GM18951 (cell line): ENCODE measurements around the gene MAN1A2.
"Not testable (repeated sequence)": the region's sequence is repeated elsewhere in the genome, so short reads cannot be mapped to it uniquely, and the experiment has no call there.

Experiments used
- POLR2A ChIP-seq: IDR thresholded peaks from 4 replicates; pipeline ENCODE4 v1.6.1; 2011; ENCODE audit warnings: mild to moderate bottlenecking; ENCODE audit not compliant: insufficient read length, insufficient read depth; ENCODE audit errors: extremely low read depth
- in situ Hi-C: fragments of 300-500 bp; cut with MboI; formaldehyde crosslinking; loops from one replicate; pipeline ENCODE4 v1.12.0; 2022; ENCODE audit warnings: low sequenced_read_pairs, mixed read lengths, inconsistent platforms; ENCODE audit not compliant: unreplicated experiment

The MAN1A2 gene

DNA sequence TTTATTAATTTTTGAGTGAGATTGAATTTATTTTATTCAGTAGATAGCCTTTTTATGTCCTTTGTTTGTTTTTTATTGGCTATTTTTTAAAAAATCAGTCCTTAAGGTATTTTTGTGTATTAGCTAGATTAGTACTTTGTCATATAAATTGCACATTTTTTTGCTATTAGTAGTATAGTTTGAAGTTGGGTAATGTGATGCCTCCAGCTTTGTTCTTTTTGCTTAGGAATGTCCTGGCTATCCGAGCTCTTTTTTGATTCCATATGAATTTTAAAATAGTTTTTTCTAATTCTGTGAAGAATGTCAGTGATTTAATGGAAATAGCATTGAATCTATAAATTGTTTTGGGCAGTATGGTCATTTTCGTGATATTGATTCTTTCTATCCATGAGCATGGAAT is 80.4 kb downstream of the MAN1A2 start:
- TF ChIP-seq POLR2A, result no peak
- in situ Hi-C loops, result no loop called here

GRCh38 chr1:117452216-117452615 is 85.0 kb downstream of the MAN1A2 start:
- no peak for TF ChIP-seq POLR2A
- in situ Hi-C loops, result no loop called here

DNA sequence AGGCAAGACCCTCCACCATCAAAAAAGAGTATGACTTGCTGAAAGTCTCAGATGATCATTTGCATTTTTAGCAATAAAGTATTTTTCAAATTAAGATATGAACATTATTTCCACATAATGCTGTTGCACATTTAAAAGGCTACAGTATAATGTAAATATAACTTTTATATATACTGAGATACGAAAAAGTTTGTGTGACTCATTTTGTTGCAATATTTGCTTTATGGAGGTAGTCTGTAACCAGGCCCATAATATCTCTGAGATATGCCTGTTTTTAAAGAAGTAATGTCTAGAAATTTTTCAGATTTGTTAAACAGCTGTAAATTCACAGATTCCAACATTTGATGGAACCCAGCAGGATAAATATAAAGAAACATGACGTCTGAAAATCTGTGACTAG is 86.7 kb downstream of the MAN1A2 start:
- no peak for TF ChIP-seq POLR2A
- in situ Hi-C loops, result no loop called here

DNA sequence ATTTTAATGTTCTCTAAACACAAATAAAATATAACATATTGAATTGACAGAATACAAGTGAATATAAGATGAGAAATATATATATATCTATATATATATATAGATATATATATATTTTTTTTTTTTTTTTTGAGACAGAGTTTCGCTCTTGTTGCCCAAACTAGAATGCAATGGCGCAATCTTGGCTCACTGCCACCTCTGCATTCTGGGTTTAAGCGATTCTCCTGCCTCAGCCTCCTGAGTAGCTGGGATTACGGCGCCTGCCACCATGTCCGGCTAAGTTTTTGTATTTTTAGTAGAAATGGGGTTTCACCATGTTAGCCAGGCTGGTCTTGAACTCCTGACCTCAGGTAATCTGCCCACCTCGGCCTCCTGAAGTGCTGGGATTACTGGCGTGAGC is 91.2 kb downstream of the MAN1A2 start:
- in situ Hi-C loops, result not testable (repeated sequence)

DNA sequence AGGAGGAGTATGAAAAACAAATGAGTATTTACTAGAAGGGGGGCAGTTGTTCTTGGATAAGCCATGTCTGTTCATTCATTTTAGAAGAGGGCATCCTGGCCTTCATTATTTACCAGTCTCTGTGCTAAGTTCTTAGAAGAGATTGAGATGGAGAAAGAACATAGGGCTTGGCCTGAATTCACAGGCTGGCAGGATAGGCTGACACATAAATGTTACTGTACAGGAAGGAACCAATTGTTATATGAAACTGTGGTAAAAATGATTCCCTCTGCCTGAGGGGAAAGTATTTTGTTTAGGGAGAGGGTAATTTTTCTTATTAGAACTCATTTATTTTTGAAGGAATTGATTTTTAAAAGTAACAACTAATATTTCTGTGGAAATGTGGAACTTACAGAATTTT is 99.5 kb downstream of the MAN1A2 start:
- TF ChIP-seq POLR2A, result no peak
- in situ Hi-C loops, result no loop called here

GRCh38 chr1:117467336-117467735 is 100.1 kb downstream of the MAN1A2 start:
- TF ChIP-seq POLR2A, result no peak
- in situ Hi-C loops, result no loop called here

DNA sequence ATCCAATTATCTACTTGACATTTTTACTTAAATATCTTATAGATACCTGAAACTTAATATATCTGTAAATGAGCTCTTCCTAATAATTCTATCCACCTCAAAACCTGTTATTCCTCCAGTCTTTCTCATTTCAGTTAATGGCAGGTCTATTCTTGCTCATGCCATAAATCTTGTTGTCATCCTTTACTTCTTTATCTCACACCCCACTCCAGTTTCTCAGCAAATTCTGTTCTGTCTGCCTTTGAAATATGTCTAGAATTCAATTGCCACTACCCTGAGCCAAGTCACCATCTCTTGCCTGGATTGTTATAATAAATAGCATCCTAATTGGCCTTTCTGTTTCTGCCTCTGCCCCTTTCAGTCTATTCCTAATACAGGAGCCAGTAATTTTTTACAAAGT is 105.8 kb downstream of the MAN1A2 start:
- TF ChIP-seq POLR2A, result no peak
- in situ Hi-C loops, result no loop called here

GRCh38 chr1:117475495-117475894 is 108.2 kb downstream of the MAN1A2 start:
- in situ Hi-C loops, result not testable (repeated sequence)

DNA sequence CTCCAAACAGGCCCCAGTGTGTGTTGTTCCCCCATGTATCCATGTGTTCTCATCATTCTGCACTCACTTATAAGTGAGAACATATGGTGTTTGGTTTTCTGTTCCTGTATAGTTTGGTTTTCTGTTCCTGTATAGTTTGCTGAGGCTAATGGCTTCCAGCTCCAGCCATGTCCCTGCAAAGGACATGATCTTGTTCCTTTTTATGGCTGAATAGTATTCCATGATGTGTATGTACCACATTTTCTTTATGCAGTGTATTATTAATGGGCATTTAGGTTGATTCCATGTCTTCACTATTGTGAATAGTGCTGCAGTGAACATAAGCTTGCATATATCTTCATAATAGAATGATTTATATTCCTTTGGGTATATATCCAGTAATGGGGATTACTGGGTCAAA is 111.8 kb downstream of the MAN1A2 start:
- in situ Hi-C loops, result no loop called here
- TF ChIP-seq POLR2A, result no peak

DNA sequence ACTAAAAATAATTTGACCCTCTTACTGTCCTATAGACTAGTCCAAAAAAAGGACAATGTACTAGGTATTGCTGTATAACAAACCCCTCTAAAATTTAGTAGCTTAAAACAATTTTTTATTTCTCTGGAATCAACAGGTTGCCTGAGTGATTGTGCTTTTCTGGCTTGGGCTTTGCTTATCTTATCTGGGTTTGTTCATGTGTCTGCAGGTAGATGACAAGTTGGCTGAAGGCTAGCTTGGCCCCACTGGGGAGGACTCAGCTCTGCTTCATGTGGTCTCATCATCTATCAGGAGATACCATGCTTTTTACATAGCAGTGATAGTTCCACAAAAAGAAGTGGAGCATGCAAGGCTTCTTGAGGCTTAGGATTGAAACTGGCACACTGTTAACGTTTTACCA is 114.2 kb downstream of the MAN1A2 start:
- no peak for TF ChIP-seq POLR2A
- in situ Hi-C loops, result no loop called here

- in situ Hi-C loops, result no loop called here
- TF ChIP-seq POLR2A, result no peak
These were observed 126.7 kb downstream of the MAN1A2 start for GRCh38 chr1:117493906-117494305.

GRCh38 chr1:117495068-117495467 is 127.8 kb downstream of the MAN1A2 start:
- in situ Hi-C loops, result no loop called here
- no peak for TF ChIP-seq POLR2A

DNA sequence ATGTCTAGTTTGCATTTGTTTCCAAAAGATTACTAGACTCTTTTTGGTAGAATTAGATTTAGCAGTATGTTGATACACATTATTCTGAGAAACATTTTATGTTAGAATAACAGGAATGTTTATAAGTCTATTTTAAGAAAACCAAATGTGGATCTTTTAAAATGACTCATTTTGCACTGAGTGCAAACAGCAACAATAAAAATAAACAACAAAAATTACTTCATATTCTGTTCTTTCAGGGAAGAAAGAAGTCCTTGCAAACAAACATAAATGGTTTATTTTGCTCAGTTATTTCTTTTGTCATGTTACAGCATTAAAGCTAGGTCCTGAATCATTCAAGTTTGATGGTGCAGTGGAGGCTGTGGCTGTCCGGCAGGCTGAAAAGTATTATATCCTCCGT is 131.8 kb downstream of the MAN1A2 start:
- in situ Hi-C loops, result no loop called here
- no peak for TF ChIP-seq POLR2A

GRCh38 chr1:117500584-117500983 is 133.3 kb downstream of the MAN1A2 start:
- no peak for TF ChIP-seq POLR2A
- in situ Hi-C loops, result no loop called here

- in situ Hi-C loops, result no loop called here
- no peak for TF ChIP-seq POLR2A
These were observed 134.0 kb downstream of the MAN1A2 start for GRCh38 chr1:117501281-117501680.
